GM12891 (cell line): ENCODE measurements around the gene ASB4.

Source experiments
- DNase-seq: peaks from one replicate; pipeline ENCODE4 v3.0.0; 2011; ENCODE audit warnings: low spot score; ENCODE audit not compliant: insufficient read length
- FAIRE-seq: peaks from 2 replicates; lab custom pipeline; 2011; peaks lifted over from hg19 to GRCh38; lab: Jason Lieb, UNC
- PAX5 ChIP-seq: IDR thresholded peaks from 2 replicates; pipeline ENCODE4 v1.6.1; 2011; ENCODE audit warnings: low read length, moderate library complexity, mild to moderate bottlenecking; ENCODE audit not compliant: insufficient read depth, severe bottlenecking
- POLR2A ChIP-seq: IDR thresholded peaks from 2 replicates; pipeline ENCODE4 v1.6.1; 2011; ENCODE audit warnings: low read depth, low read length, control low read depth
- POLR2AphosphoS5 ChIP-seq: IDR thresholded peaks from 2 replicates; pipeline ENCODE4 v1.6.1; 2011; ENCODE audit warnings: low read depth, low read length, control low read depth
- POU2F2 ChIP-seq: IDR thresholded peaks from 2 replicates; pipeline ENCODE4 v1.6.1; 2011; ENCODE audit warnings: low read depth, mild to moderate bottlenecking, control low read depth, low read length, moderate library complexity
- SPI1 ChIP-seq: IDR thresholded peaks from 2 replicates; pipeline ENCODE4 v1.6.1; 2011; ENCODE audit warnings: low read depth, low read length, control low read depth
- TAF1 ChIP-seq: IDR thresholded peaks from 2 replicates; pipeline ENCODE4 v1.6.1; 2011; ENCODE audit warnings: low read depth, low read length, control low read depth

ASB4 gene

DNA sequence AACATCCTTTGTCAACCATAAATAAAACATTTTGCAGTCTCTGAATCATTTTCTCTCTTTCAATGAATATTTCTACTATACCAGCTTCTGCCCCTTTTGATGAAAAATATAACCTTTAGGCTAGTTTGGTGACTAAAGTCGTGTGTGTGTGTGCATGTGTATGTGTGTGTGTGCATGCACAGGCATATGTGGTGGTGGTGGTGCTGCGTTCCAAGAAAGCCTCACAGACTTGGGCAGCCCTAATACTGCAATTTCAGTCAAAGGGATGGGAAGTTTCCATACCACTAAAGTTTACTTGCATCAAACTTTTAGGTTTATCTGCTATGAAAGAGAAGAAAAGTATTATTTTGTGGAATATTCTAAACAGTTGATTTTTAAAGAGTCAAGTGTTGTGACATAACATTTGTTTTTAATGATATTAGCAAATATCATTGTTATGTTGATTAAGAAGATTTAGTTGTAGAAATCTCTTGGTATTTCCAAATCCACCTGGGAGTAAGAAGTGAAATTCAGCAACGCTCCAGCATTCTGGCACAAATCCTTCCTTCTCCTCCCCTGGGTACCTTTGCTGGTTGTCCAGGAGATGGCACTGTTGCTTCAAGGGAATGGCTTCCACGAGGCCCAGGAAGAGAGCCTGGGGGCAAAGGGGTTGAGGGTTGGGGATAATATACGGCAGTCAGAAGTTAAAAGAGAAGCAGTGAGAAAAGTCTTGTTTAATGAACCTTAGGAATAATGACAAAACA lies 41.5 kb downstream of the ASB4 start:
- peak; percentile 78 for FAIRE-seq
- DNase-seq: peak; percentile 17
- no peak for TF ChIP-seq TAF1
- no peak for TF ChIP-seq POLR2AphosphoS5
- no peak for TF ChIP-seq PAX5
- TF ChIP-seq POU2F2: no peak
- no peak for TF ChIP-seq SPI1
- no peak for TF ChIP-seq POLR2A

DNA sequence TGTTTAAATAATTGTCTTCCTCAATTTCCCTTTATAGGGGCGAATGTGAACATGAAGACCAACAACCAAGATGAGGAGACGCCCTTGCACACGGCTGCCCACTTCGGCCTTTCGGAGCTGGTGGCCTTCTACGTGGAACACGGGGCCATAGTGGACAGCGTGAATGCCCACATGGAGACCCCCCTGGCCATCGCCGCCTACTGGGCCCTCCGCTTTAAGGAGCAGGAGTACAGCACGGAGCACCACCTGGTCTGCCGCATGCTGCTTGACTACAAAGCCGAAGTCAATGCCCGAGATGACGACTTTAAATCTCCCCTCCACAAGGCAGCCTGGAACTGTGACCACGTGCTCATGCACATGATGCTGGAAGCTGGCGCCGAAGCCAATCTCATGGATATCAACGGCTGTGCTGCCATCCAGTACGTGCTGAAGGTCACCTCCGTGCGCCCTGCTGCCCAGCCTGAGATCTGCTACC lies 42.1 kb downstream of the ASB4 start:
- FAIRE-seq (no peak), DNase-seq (no peak)
- no peak for TF ChIP-seq POLR2A
- TF ChIP-seq SPI1: no peak
- no peak for TF ChIP-seq POU2F2
- no peak for TF ChIP-seq TAF1
- TF ChIP-seq PAX5: no peak
- TF ChIP-seq POLR2AphosphoS5: no peak

DNA sequence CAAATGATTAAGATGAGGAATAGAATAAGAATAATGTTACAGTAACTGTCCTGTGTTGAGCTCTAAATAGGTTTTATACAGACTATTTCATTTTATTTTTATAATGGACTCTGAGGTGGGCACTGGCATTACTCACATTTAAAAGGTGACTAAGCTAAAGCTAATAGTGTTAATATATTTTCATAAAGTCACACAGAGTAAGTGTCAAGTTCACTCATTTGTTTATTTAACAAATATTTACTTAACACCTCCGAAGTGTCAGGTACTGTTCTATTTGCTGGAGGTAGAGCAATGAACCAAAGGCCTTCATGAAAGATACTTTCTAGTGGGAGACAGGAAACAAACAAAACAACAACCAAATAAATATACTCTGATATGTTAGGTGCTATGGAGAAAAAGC lies 44.0 kb downstream of the ASB4 start:
- TF ChIP-seq SPI1 (no peak), POLR2AphosphoS5 (no peak), POLR2A (no peak), PAX5 (no peak), TAF1 (no peak), POU2F2 (no peak)
- FAIRE-seq: no peak
- DNase-seq: no peak

DNA sequence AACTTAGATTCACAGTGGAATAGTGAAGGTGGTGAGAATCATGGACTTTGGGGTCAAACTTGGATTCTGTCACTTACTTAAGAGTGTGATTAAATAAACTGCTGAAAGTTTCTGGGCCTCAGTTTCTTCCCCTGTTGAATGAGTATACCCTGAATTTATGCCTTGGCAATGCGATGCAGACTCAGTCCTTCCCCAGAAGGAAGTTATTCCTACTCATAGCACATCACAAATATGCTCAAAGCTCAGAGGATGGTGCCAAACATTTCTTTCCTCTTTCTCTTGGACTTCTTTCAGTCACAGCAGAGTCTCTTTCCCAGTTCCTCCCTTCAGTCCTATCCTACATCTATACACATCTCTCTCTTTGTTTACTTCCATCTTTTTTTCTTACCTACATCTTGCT lies 45.1 kb downstream of the ASB4 start:
- DNase-seq: no peak
- no peak for TF ChIP-seq POLR2A
- TF ChIP-seq POLR2AphosphoS5: no peak
- no peak for TF ChIP-seq TAF1
- TF ChIP-seq POU2F2: no peak
- no peak for FAIRE-seq

DNA sequence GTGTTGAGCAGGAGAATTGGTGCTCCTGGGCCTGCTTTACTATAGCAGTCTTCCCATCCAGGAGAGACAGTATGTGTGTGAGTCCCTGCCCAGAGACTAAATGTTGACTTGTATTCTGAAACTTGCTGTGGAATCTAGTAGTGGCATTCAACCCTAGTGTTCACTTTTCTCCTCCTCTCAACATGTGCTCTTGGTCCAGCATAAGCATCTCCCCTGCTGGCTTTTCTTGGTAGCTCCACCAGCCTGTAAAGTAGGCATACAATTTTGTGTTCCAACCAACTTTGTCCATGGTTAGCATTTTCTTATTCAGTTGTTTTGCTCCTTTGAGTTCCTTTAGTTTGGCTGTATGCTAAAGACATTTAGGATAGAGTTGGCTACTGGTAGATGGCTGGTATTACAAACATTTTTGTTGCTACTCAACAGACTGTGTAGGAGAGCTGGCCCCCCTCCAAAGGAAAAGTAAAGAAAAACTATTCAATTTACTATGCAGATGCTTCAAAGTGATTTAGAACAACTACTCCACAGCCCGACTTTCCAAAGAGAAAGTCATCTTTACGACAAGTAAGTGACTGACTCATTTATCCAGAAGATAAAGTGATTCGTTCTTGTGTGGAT lies 46.0 kb downstream of the ASB4 start:
- TF ChIP-seq PAX5 (no peak), POU2F2 (no peak), POLR2AphosphoS5 (no peak), POLR2A (no peak), TAF1 (no peak), SPI1 (no peak)
- FAIRE-seq: no peak

DNA sequence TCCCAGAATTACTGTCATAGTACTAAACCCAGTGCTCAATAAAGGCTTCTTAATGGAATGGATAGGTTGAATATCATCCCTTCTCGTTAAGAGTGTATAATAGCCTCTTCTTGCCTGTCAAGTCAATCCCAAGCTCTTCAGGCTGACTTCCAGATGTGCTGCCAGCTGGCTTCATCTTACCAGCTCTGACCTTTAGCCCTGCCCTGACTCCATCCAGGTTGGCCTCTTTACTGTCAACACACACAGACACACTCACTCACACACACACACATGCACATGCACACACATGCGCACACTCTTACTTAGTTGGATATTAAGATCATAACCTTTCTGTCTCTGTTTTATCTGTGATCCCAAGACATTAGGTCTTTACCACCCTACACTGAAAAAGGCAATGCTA lies 49.1 kb downstream of the ASB4 start:
- FAIRE-seq (no peak), DNase-seq (no peak)
- no peak for TF ChIP-seq SPI1
- TF ChIP-seq POLR2A: no peak
- TF ChIP-seq POU2F2: no peak
- no peak for TF ChIP-seq PAX5
- TF ChIP-seq TAF1: no peak
- TF ChIP-seq POLR2AphosphoS5: no peak

More for the DNA sequence above, 46.0 kb downstream of the ASB4 start:
- DNase-seq: no peak

DNA sequence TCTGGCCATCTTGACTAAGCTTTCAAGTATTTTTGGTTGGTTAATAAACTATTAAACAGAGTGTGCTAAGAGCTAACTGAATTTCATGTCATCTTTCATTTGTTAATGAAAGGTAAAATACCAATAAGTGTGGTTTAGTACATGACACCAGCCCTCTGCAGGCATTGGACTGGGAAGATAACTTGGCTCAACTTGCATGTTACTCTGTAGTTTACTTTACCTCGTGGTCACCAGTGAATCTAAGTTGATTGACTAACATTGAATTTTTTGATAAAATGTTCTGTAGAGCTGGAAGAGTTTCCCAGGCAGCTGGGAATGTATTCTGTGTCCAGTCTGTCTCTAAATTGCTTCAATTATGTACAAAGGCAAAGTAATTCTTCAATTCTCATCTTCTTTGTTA lies 49.9 kb downstream of the ASB4 start:
- DNase-seq (no peak), FAIRE-seq (no peak)
- TF ChIP-seq TAF1 (no peak), POLR2AphosphoS5 (no peak), POU2F2 (no peak), POLR2A (no peak)

DNA sequence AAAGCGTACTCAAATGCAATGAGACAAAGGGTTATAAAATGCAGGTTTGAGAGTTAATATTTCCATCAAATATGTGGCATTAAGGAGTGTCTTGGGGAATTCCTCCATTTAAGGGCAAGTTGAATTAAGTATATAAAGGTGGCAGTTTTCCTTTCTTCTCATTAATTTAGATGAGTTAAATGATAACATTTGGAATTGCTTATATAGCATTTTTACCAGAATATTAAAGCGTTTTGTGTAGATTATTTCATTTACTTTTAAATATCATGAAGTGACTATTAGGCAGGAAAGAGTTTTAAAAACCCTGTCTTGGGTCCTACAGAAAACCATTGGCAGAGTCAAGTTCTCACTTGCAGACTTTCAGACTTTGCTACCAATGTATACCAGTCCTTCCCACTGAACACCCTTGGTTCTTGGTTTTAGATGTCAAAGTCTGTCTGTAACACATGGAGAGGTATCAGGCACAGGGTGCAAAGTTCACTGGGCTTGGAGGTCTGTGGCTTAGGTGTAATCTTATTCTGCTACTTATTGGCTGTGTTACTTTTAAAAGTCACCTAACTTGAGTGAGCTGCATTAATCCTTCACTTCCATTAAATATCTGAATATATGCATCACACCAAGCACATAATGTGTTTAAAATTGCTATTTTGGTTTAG lies 51.0 kb downstream of the ASB4 start:
- TF ChIP-seq SPI1: no peak
- TF ChIP-seq PAX5: no peak
- TF ChIP-seq POLR2A: no peak
- TF ChIP-seq POLR2AphosphoS5: no peak
- TF ChIP-seq POU2F2: no peak
- FAIRE-seq (no peak), DNase-seq (no peak)

DNA sequence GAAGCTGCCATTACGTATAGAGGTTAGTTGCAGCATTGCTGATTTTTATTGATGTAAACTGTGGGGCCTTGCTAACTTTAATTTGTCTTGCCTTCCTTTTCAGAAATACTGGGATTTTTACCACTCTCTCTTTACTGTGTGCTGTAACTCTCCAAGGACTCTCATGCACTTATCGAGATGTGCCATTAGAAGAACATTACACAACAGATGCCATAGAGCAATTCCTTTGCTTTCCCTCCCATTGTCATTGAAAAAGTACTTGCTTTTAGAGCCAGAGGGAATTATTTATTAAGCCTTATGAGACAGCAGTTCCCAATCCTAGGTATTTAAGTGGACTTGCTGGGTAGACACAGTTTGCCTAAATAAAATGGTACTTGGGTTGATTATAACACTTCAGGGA lies 51.7 kb downstream of the ASB4 start:
- no peak for DNase-seq
- TF ChIP-seq POLR2A: no peak
- no peak for TF ChIP-seq SPI1
- no peak for TF ChIP-seq PAX5
- TF ChIP-seq TAF1: no peak
- FAIRE-seq: no peak

DNA sequence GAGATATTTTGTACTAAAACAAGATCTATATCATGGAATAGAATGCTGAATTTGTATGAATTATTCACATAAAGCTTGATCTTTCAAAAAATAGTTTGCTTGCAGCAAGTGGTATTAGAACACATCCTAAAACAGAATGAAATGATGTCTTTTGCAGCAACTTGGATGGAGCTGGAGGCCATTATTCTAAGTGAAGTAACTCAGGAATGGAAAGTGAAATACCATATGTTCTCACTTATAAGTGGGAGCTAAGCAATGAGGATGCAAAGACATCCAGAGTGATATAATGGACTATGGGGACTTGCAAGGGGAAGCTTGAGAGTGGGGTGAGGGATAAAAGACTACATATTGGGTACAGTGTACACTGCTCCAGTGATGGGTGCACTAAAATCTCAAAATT lies 53.7 kb downstream of the ASB4 start:
- FAIRE-seq: no peak
- no peak for DNase-seq
- TF ChIP-seq POLR2A: no peak
- no peak for TF ChIP-seq SPI1
- no peak for TF ChIP-seq TAF1
- no peak for TF ChIP-seq PAX5
- no peak for TF ChIP-seq POU2F2
- no peak for TF ChIP-seq POLR2AphosphoS5
